ENCODE results near the gene ABHD2.

DNA sequence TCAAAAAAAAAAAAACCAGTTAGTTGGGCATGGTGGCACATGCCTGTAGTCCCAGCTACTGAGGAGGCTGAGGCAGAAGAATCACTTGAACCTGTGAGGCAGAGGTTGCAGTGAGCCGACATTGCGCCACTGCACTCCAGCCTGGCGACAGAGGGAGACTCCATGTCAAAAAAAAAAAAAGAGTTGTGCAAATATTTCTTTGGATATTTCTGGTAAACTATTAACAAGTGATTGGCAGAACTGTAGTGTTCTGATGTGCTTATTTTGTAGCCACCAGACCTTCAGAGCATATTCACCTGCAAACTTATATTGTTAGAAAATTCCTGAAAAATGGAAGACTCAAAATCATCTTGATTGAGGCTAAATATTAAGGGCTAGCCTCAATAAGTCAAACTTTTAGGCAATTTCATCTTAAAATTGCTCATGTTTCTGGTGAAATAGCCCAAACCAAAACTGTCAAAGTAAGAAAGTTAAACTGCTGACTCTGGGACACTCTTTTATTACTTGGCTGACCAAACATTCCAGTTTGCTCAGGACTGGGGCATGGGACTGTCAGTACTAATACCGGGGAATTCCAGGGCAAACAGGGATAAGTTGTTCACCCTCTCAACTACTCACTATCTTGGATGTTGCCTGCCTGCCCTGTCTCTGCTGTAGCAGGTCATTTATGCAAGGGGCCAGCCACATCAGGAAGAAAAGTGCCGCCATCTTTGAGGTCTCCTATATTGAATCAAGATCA is 37.0 kb downstream of the ABHD2 start:
- TF ChIP-seq, protein P1, sequence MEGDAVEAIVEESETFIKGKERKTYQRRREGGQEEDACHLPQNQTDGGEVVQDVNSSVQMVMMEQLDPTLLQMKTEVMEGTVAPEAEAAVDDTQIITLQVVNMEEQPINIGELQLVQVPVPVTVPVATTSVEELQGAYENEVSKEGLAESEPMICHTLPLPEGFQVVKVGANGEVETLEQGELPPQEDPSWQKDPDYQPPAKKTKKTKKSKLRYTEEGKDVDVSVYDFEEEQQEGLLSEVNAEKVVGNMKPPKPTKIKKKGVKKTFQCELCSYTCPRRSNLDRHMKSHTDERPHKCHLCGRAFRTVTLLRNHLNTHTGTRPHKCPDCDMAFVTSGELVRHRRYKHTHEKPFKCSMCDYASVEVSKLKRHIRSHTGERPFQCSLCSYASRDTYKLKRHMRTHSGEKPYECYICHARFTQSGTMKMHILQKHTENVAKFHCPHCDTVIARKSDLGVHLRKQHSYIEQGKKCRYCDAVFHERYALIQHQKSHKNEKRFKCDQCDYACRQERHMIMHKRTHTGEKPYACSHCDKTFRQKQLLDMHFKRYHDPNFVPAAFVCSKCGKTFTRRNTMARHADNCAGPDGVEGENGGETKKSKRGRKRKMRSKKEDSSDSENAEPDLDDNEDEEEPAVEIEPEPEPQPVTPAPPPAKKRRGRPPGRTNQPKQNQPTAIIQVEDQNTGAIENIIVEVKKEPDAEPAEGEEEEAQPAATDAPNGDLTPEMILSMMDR (IDR thresholded peaks at IDR 0.05; ENCODE audit: low read depth, low read length, poor library complexity, severe bottlenecking) = no peak
- no peak for TF ChIP-seq EZH2phosphoT487 (IDR thresholded peaks at IDR 0.05; ENCODE audit: borderline replicate concordance, low read length)

All from DOHH2 (cell line).